Astrocyte of the cerebellum (primary cell): Measurements from ENCODE around the gene FUT3.
"Not testable (repeated sequence)": the region's sequence is repeated elsewhere in the genome, so short reads cannot be mapped to it uniquely, and the experiment has no call there.

ENCODE experiments used
- DNase-seq: peaks from one replicate; pipeline ENCODE4 v3.0.0-alpha.2; 2011; ENCODE audit warnings: low read depth
- H3K4me3 ChIP-seq: 2 replicates; pipeline ENCODE4 v1.5.1; 2011; ENCODE audit warnings: mild to moderate bottlenecking, low read depth, low read length, moderate library complexity
- CTCF ChIP-seq: IDR thresholded peaks from 2 replicates; pipeline ENCODE4 v1.5.1; 2012; ENCODE audit warnings: low read length, low read depth, moderate library complexity, mild to moderate bottlenecking; ENCODE audit errors: missing control alignments
- in situ Hi-C: cut with HindIII; loops from 2 replicates; pipeline ENCODE4 v1.10.0; 2017; ENCODE audit warnings: low sequenced_read_pairs

The FUT3 gene

GRCh38 chr19:5891572-5891937 is 40.3 kb upstream of the FUT3 start:
- no peak for DNase-seq
- TF ChIP-seq CTCF: no peak
- no peak overlapping the region for H3K4me3 ChIP-seq
- in situ Hi-C loops: no loop called here

GRCh38 chr19:5890099-5890498 is 38.9 kb upstream of the FUT3 start:
- TF ChIP-seq CTCF: no peak
- H3K4me3 ChIP-seq: no peak overlapping the region
- DNase-seq: no peak
- in situ Hi-C loops: no loop called here

- no peak for TF ChIP-seq CTCF
- H3K4me3 ChIP-seq: no peak overlapping the region
- in situ Hi-C loops: no loop called here
- DNase-seq: no peak
These were observed 38.2 kb upstream of the FUT3 start for GRCh38 chr19:5889288-5889971.

GRCh38 chr19:5884065-5884811 is 33.0 kb upstream of the FUT3 start:
- in situ Hi-C loops, H3K4me3 ChIP-seq, DNase-seq: not testable (repeated sequence)

GRCh38 chr19:5883157-5883873 is 32.1 kb upstream of the FUT3 start:
- H3K4me3 ChIP-seq, in situ Hi-C loops, DNase-seq: not testable (repeated sequence)

- in situ Hi-C loops: no loop called here
- DNase-seq: no peak
- no peak overlapping the region for H3K4me3 ChIP-seq
- no peak for TF ChIP-seq CTCF
These were observed 31.2 kb upstream of the FUT3 start for GRCh38 chr19:5882421-5882968.

- DNase-seq: no peak
- no peak overlapping the region for H3K4me3 ChIP-seq
- TF ChIP-seq CTCF: no peak
- in situ Hi-C loops: no loop called here
These were observed 30.5 kb upstream of the FUT3 start for GRCh38 chr19:5881543-5882299.
